ENCODE measurements around the gene DAPK1. TPM values are rescaled to one million over a fixed set of nuclear protein-coding genes. Genes with fewer than 3 reads are reported as not detected.
A peak's percentile ranks its signal among the peaks of the same experiment; 100 is the strongest.

The DAPK1 gene
- total and polyA plus RNA-seq, 8 donors: 29.1 to 98.7 (median 45.4) TPM

- Histone ChIP-seq H3K27me3 (no peaks in the 10 kb centered on the region), H3K27ac (no peak overlapping the region), H3K4me3 (no peak overlapping the region), H3K4me1 (no peaks in the 10 kb centered on the region), H3K9me3 (no peaks in the 10 kb centered on the region), H3K36me3 (no peaks in the 10 kb centered on the region)
- FAIRE-seq (no peak), ATAC-seq (peak in 1 of 4 donors; percentile 43), DNase-seq (no peak)
- whole genome bisulfite sequencing, 2 donors: 58 to 73% methylated on average over 2 of the region's 2 CpGs
- intact Hi-C loops (cut with DNase I): no loop called here
- no peak for TF ChIP-seq CTCF (IDR thresholded peaks at IDR 0.05)
Measured at GRCh38 chr9:87471746-87472145, 25.9 kb upstream of the DAPK1 start.

- Histone ChIP-seq H3K36me3 (no peaks in the 10 kb centered on the region), H3K4me3 (no peak overlapping the region), H3K27ac (no peak overlapping the region), H3K4me1 (no peaks in the 10 kb centered on the region), H3K9me3 (no peaks in the 10 kb centered on the region), H3K27me3 (no peaks in the 10 kb centered on the region)
- no peak for ATAC-seq
- TF ChIP-seq CTCF (IDR thresholded peaks at IDR 0.05): no peak
- no peak for FAIRE-seq
- WGBS, 2 donors: 62 to 73% methylated on average over 2 of the region's 2 CpGs
- intact Hi-C loops (cut with DNase I): no loop called here
- DNase-seq: no peak
Measured at GRCh38 chr9:87475463-87475862, 22.2 kb upstream of the DAPK1 start.

GRCh38 chr9:87478226-87478992 is 19.3 kb upstream of the DAPK1 start:
- Histone ChIP-seq H3K4me1 (no peaks in the 10 kb centered on the region), H3K4me3 (no peak overlapping the region), H3K36me3 (no peaks in the 10 kb centered on the region), H3K27ac (no peak overlapping the region), H3K9me3 (no peaks in the 10 kb centered on the region), H3K27me3 (no peaks in the 10 kb centered on the region)
- no peak for DNase-seq
- no peak for FAIRE-seq
- no peak for ATAC-seq
- WGBS, 2 donors: 94 to 97% methylated on average over 7 of the region's 7 CpGs
- no peak for TF ChIP-seq CTCF (IDR thresholded peaks at IDR 0.05)
- intact Hi-C loops (cut with DNase I): no loop called here

GRCh38 chr9:87479801-87480201 is 17.9 kb upstream of the DAPK1 start:
- Histone ChIP-seq H3K36me3 (no peaks in the 10 kb centered on the region), H3K9me3 (no peaks in the 10 kb centered on the region), H3K4me3 (no peak overlapping the region), H3K27ac (no peak overlapping the region), H3K4me1 (no peaks in the 10 kb centered on the region), H3K27me3 (no peaks in the 10 kb centered on the region)
- ATAC-seq (peak in 2 of 4 donors; percentile 79 to 82), FAIRE-seq (no peak), DNase-seq (peak in 1 of 6 donors; percentile 29)
- 74% methylated on average over 4 of the region's 4 CpGs for WGBS, 2 donors
- intact Hi-C loops (cut with DNase I): no loop called here
- no peak for TF ChIP-seq CTCF (IDR thresholded peaks at IDR 0.05)
